A549 treated with Hydrocortisone at 1 μM for 4 hours (cell line): ENCODE results near the gene RNF186. TPM values are rescaled to one million over a fixed set of nuclear protein-coding genes. Genes with fewer than 3 reads are reported as not detected.

Experiments used
- total RNA-seq: library from RNA; stranded (reverse); fragments of 200-300 nt; extraction: Qiagen RNA extraction; gene quantifications from 5 replicates; pipeline ENCODE4 v1.2.3, GENCODE V29; 2022

Gene RNF186
- total RNA-seq, result not detected in 5 replicates

DNA sequence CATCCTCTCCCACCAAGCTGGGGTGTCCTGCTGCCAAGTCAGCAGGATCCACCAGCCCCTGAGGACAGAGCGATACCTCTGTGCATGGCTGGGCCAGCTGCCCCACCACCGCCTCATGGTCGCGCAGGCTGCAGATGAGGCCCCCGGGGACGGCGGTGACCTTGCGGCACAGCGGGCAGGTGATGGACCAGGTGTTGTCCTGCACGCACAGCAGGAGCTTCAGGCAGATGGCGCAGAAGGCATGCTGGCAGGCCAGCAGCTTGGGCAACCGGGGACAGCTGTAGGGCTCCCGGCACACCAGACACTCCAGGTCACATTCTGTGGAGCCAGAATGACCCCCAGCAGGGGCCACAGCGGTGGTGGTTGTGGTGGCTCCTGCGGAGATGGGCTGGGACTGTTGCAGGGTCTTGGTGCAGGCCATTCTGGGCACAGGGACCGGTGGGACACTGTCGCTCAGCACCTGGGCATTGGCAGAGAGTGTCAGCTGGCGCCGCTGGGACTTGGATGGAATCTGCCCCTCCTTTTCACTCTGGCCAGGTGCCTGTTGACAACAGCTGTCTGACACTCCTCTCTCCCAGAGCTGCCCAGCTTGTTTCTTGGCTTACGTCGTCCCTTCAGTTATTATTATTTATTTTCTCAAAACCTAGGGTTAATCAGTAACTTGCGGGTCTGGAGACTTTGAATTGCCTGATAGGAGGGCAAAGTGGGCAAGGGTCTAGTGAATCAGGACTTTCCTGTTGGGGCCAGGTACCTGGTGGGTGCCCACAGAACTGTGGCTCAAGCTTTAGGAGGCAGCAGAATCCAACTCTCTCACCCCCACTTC, at the start of gene RNF186:
RNF186 (minus strand) TSS at position 603 of the 823 bp plus-strand sequence; CDS start at position 421, 182 bp downstream.

GRCh38 chr1:19799230-19800075, 15.6 kb downstream of the RNF186 start, which contains the start of gene TMCO4:
TSS of gene TMCO4 (minus strand) at chr1:19799916. CDS start at chr1:19780758, 19,158 bp downstream.

Other genes starting within 250 kb of the RNF186 start
- 40.0 to 59.7 TPM (median 51.5 TPM) in 5 replicates for gene NBL1, start 171.0 kb downstream of the RNF186 start, total RNA-seq
- gene HTR6, start 150.4 kb downstream of the RNF186 start, total RNA-seq, result 0.10 to 0.18 TPM (median 0.12 TPM) in 5 replicates
- 5.4 to 7.5 TPM (median 6.1 TPM) in 5 replicates for gene TMCO4, start 15.4 kb downstream of the RNF186 start, total RNA-seq
- 2.4 to 3.1 TPM (median 2.4 TPM) in 5 replicates for gene OTUD3, start 67.1 kb upstream of the RNF186 start, total RNA-seq
- gene PLA2G2E, start 108.3 kb upstream of the RNF186 start, total RNA-seq, result not detected in 5 replicates
- not detected in 5 replicates for gene PLA2G2A, start 164.3 kb upstream of the RNF186 start, total RNA-seq